Skeletal muscle satellite cell (primary cell): Measurements from ENCODE around the gene HOXB4. TPM values are rescaled to one million over a fixed set of nuclear protein-coding genes. Genes with fewer than 3 reads are reported as not detected.

ENCODE experiments used
- H3K27me3 ChIP-seq: 2 replicates; pipeline ENCODE4 v1.7.0; 2013; ENCODE audit warnings: low read length; ENCODE audit not compliant: control insufficient read depth, insufficient read depth
- H3K36me3 ChIP-seq: 2 replicates; pipeline ENCODE4 v1.7.0; 2013; ENCODE audit warnings: mild to moderate bottlenecking, control low read depth, low read length; ENCODE audit not compliant: insufficient read depth
- H3K4me1 ChIP-seq: 2 replicates; pipeline ENCODE4 v1.7.0; 2013; ENCODE audit warnings: low read length; ENCODE audit not compliant: control insufficient read depth, insufficient read depth
- H3K4me2 ChIP-seq: 2 replicates; pipeline ENCODE4 v1.7.0; 2013; ENCODE audit warnings: mild to moderate bottlenecking, low read length
- H3K4me3 ChIP-seq: 2 replicates; pipeline ENCODE4 v1.7.0; 2013; ENCODE audit warnings: low read length
- H3K9ac ChIP-seq: 2 replicates; pipeline ENCODE4 v1.7.0; 2013; ENCODE audit warnings: mild to moderate bottlenecking, low read depth, low read length, moderate library complexity
- H3K9me3 ChIP-seq: replicated peaks from 2 replicates; pipeline ENCODE4 v1.7.0; 2013; ENCODE audit warnings: mild to moderate bottlenecking, control low read depth, low read length
- total RNA-seq: library from RNA; depleted of rRNA; stranded (reverse); fragments of >200 nt; gene quantifications from 2 replicates; pipeline ENCODE4 v1.2.3, GENCODE V29; 2012; rRNA removed

Gene HOXB4
- total RNA-seq = 1.3 and 1.7 TPM in 2 replicates

DNA sequence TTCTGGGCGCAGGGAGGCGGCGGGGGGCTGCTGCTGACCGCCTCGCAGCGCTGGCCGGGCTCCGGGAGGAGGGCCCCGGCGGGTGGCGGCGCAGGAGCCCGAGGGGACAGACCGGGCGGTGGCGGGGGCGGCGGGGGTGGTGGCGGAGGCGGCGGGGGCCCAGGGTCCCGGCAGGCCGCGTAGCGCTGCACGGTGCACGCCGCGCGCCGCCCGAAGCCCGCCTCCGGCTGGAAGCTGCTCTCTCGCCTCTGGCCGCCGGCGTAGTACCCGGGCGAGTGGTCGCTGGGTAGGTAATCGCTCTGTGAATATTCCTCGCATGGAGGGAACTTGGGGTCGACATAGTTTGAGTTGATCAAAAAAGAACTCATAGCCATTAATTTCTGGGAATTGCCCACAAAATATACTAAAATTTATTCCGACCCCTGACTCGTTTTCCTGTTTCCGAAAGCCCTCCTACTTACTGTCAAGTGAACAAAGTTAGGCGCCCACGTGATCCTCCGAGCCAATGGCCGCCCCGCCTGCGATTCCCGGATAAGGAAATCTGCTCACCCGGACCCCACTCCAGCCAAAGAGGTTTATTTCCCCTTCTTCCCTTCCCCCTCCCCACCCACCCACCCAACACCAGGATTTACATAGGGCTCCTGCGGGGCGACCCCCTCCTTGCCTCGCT lies at the start of gene HOXB4:
Gene HOXB4, minus strand, starts transcription at position 405 of the 670 bp plus-strand sequence. Its CDS starts 31 bp downstream, at position 374.
- peaks cover 25% of the 10 kb centered on the region for H3K4me1 ChIP-seq
- peak within 1 kb of the TSS; percentile 87 for H3K9ac ChIP-seq
- H3K9me3 ChIP-seq = no peaks in the 10 kb centered on the region
- peak within 1 kb of the TSS; percentile 100 for H3K4me2 ChIP-seq
- H3K36me3 ChIP-seq = peaks cover 8% of the 10 kb centered on the region
- peak within 1 kb of the TSS; percentile 87 for H3K4me3 ChIP-seq
- no peaks in the 10 kb centered on the region for H3K27me3 ChIP-seq

DNA sequence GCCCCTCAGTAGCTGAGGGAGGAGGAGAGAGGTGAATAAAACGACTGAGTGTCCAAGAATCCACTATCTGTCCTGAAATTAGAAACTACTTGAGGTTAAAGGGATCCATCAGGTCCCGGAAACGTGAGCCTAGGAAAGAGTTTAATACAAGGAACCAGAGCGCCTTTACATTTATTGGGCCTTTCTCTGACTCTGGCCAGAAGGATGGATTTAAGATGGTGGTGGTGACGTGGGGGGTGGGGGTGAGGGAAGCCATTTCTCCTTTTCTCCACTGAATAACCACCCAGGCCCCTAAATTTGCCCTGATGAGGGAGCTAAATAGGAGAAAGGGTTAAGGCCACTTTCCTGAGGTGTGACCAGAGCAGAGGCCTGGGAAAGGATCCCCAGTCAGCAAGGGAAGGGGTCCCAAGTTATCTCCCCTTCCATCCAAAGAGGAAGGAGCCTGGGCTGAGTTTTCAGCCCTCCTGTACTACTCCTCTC lies 49.0 kb upstream of the HOXB4 start:
- Histone ChIP-seq H3K9me3 (no peaks in the 10 kb centered on the region), H3K9ac (no peak overlapping the region), H3K4me2 (no peak overlapping the region), H3K36me3 (no peaks in the 10 kb centered on the region), H3K4me3 (no peak overlapping the region), H3K4me1 (peaks cover 16% of the 10 kb centered on the region), H3K27me3 (peaks cover 99% of the 10 kb centered on the region)

DNA sequence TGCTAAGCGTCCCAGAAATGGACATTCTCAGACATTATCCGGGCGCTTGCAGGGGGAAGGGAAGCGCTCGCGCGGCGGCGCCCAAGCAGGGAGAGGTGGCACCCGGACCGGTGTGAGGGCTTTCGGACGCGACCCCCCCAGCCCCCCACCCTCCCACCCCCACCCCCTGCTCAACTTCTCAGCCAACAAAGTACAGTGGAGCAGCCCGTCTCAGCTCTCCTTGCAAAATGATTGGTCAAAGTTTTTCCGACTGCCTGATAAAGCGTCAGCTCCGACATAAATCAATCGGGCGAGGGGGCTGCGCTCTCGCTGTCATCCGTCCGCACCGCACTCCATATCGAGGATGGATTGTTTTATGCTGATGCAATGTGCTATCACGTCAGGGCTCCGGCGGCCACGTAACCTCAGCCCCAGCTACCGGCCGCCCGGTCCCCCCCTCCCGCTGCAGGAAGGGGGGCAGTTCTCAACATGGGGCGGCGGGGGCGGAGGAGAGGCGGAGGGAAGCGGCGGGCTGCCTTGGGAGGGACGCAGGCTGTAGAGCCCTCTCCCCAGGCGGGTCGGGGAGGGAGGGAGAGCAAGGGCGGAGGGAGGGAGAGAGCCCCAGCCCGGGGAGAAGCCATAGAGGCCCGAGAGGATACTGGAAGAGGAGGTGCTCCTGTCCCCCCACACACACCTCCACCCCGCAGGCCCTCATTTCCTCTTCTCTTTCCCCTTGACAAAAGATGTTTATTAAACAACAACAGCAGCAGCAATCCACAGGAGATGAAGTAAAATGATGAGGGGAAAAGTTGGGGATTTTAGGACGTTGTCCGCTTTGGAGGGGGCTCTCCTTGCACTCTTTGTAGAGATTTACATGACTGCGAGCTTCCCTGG lies 48.3 kb upstream of the HOXB4 start, which contains the start of gene HOXB9:
Gene HOXB9, minus strand, starts transcription at position 114 of the 873 bp plus-strand sequence. Its CDS starts 89 bp downstream, at position 25.
- H3K4me2 ChIP-seq = peak within 1 kb of the TSS; percentile 86
- peak within 1 kb of the TSS; percentile 67 for H3K4me3 ChIP-seq
- H3K4me1 ChIP-seq = peaks cover 16% of the 10 kb centered on the region
- peak within 1 kb of the TSS; percentile 6 for H3K9ac ChIP-seq
- no peaks in the 10 kb centered on the region for H3K9me3 ChIP-seq
- H3K36me3 ChIP-seq = no peaks in the 10 kb centered on the region
- H3K27me3 ChIP-seq = peaks cover 99% of the 10 kb centered on the region

DNA sequence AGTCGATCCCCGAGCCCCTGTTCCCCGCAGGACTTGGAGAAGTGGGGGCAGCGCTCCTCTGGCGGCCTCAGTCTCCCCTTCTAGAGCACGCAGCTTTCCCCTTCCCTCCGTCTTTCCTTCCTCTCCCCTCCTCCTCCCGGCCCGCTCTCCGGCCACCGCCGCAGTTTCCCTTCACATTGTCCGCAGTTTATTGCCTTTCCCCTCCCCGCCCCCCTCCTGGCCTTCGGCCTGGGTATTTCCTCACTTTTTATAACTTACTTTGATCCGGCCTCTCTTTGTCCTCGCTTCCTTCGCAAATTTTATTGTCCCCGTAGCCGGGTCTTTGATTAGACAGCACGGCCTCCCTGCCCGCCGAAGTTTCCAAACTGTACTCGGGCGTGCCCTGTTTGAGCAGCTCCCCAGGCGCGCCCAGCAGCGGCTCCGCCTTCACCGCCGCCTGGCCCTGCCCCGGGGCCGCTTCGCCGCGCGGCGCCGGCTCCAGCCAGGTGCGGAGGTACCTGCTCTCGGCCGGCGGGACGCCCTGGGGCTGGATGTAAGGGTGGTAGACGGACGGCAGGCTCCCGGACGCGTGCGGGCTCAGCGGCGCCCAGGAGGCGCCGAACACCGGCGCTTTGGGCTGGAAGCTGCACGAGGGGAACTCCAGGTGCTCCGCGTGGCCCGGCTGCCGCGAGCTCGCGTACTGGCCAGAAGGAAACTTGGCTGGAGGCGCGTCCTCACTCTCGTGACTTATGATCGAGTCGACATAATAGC lies 47.5 kb upstream of the HOXB4 start:
- H3K4me2 ChIP-seq = peak overlapping the region; percentile 86
- no peaks in the 10 kb centered on the region for H3K36me3 ChIP-seq
- H3K4me3 ChIP-seq = peak overlapping the region; percentile 67
- H3K9ac ChIP-seq = peak overlapping the region; percentile 6
- H3K27me3 ChIP-seq = peaks cover 98% of the 10 kb centered on the region
- H3K4me1 ChIP-seq = peaks cover 16% of the 10 kb centered on the region
- no peaks in the 10 kb centered on the region for H3K9me3 ChIP-seq

DNA sequence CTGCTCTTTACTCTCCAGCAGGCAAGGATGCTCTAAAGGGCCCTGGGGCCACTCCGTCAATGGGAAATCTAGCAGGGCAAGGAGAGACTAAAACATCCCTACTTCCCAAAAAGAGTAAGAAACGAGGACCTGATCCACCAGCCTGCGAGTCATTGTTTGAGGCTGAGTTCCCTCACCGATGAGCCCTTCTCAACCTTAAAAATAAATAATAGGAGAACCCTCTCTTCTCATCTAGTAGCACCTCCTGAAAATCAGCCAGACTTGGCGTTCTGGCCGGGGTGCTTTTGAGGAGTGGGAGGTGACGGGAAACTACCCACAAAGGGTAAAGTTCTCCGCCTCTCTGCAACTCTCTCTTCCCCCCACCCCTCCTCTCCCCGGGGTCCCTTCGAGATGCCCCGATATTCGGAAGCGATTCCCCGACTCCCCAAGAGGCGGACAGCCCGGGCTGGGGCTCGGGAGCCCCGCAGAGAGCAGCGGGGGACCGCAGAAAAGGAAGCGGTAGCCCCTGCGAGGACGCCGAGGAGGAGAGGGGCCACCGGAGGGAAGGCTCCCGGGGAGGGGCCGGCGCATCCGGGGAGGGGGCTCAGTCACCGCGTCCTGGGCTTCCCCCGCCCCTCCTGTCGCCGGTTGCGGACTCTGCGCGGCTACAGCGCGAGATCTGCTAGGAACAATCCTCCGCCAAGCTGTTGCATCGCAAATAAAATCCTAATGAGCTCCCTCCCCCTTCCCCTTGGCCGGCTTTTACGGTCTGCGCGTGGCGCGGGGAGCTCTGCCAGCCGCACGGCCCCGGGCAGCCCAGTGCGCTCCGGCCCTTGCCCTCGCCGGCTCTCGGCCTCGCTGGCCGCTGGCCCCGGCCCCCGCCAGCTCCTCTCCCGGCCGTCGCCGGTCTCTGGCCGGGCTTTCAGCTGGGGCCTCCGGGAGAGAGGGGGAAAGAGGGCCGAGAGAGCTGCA lies 46.7 kb upstream of the HOXB4 start:
- peaks cover 98% of the 10 kb centered on the region for H3K27me3 ChIP-seq
- H3K4me2 ChIP-seq = peak overlapping the region; percentile 86
- H3K4me3 ChIP-seq = peak overlapping the region; percentile 67
- H3K9me3 ChIP-seq = no peaks in the 10 kb centered on the region
- H3K9ac ChIP-seq = no peak overlapping the region
- peaks cover 16% of the 10 kb centered on the region for H3K4me1 ChIP-seq
- H3K36me3 ChIP-seq = no peaks in the 10 kb centered on the region

DNA sequence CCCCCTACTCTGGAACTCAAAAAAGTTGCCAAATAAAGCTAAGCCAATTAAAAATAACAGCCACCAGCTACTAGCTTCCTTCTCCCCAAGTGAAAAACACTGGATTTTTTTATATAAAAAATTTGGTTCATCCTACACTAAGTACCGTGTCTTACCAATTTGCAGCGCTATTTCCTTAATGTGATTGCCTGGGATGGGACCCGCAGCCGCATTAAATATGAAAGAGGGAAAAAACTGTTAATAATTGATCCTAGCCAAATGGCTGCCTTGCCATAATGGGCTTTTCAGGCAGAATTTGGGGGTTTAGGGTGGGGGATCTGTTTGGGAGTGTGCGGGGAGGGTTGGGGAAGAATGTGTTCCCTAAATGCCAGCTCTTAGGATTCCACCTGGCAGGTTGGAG lies 46.0 kb upstream of the HOXB4 start:
- no peak overlapping the region for H3K4me3 ChIP-seq
- no peak overlapping the region for H3K4me2 ChIP-seq
- no peak overlapping the region for H3K9ac ChIP-seq
- H3K4me1 ChIP-seq = peaks cover 17% of the 10 kb centered on the region
- H3K27me3 ChIP-seq = peaks cover 98% of the 10 kb centered on the region
- H3K9me3 ChIP-seq = no peaks in the 10 kb centered on the region
- no peaks in the 10 kb centered on the region for H3K36me3 ChIP-seq

DNA sequence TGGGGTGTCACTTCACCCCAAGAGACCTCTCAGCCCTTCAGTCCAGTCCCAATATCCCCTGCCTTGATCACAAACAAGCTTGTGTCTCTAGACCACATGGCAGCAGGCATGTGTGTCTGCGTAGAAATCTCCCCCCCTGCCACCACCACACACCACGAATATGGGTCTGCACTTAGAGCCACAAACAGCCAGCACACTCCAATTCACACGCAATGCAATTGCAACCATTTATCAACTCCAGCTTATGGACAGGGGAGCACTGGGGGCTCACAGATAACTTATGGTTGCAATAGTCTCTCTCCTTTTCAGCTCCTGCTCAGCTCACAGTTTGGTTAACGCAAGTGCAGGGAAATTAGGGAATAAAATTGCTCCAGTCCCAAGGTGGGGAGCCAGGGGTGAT lies 45.4 kb upstream of the HOXB4 start:
- Histone ChIP-seq H3K4me3 (no peak overlapping the region), H3K27me3 (peaks cover 98% of the 10 kb centered on the region), H3K36me3 (no peaks in the 10 kb centered on the region), H3K4me2 (no peak overlapping the region), H3K9me3 (no peaks in the 10 kb centered on the region), H3K4me1 (peaks cover 21% of the 10 kb centered on the region), H3K9ac (no peak overlapping the region)

DNA sequence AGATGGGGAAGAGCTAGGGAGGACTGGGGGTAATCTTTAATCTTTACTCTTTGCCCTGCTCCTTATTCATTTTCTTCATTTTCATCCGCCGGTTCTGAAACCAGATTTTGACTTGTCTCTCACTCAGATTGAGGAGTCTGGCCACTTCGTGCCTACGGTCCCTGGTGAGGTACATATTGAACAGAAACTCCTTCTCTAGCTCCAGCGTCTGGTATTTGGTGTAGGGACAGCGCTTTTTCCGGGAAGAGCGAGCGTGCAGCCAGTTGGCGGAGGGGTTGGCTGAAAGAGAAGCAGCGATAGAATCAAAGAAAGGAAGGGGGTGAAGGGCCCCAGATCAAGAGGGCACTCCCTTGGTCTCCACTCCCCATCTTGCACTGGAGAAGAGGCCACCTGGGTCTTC lies 44.7 kb upstream of the HOXB4 start:
- Histone ChIP-seq H3K9me3 (no peaks in the 10 kb centered on the region), H3K27me3 (peaks cover 97% of the 10 kb centered on the region), H3K4me1 (peaks cover 21% of the 10 kb centered on the region), H3K4me3 (no peak overlapping the region), H3K9ac (no peak overlapping the region), H3K36me3 (no peaks in the 10 kb centered on the region), H3K4me2 (no peak overlapping the region)

DNA sequence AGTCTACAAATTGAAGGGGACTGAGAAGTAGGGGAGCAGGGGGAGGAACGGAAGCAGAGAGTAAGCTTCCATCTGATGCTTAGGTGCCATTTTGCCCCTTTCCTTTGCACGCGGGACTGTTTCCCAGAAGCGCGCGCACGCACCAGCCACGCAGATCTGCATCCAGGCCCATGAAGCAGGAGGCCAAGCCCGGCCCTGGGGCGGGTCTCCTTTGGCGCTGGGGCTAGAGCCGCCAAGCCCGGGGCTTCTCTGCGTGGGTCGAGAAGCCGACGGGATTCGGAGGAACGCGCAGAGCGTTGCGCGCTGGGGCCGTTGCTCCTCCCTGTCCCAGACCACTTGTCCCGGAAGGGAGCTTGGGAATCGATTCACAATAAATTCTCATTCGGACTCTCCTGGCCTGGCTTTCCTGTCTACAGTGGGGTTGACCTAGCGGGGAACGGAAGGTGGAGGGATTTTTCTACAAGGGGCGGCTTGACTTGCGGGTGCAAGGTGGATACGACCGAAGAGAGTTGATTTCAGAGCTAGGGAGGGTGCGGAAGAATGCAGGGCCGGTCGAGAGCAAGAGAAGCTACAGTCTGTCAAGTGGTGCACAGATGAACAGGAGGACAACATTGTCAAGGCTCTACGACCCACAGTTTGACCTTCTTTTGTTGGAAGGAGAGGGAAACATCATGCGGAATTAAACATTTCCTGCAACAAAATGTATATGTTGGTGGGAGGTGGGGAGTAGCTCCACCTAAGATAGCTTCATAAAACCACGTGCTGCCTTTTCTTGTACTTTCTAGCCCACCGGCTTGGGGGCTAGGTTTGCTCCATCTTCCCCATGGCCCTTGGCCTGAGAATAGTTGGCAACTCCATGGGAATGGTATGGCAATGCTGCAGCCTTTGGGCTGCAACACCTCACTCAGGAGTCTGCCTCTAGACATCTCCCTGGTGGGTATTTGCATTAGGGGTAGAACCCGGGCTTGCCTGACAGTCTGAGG lies 43.6 kb upstream of the HOXB4 start:
- no peak overlapping the region for H3K9ac ChIP-seq
- H3K4me2 ChIP-seq = no peak overlapping the region
- no peaks in the 10 kb centered on the region for H3K9me3 ChIP-seq
- peaks cover 24% of the 10 kb centered on the region for H3K4me1 ChIP-seq
- H3K36me3 ChIP-seq = no peaks in the 10 kb centered on the region
- no peak overlapping the region for H3K4me3 ChIP-seq
- H3K27me3 ChIP-seq = peaks cover 97% of the 10 kb centered on the region
